Kidney (tissue), 14 donors: ENCODE measurements around the gene MDN1. TPM values are rescaled to one million over a fixed set of nuclear protein-coding genes. Genes with fewer than 3 reads are reported as not detected.
"Not testable (repeated sequence)": the region's sequence is repeated elsewhere in the genome, so short reads cannot be mapped to it uniquely, and the experiment has no call there.

Experiments
- DNase-seq, 5 donors: peaks; one replicate each; pipeline ENCODE4 v3.0.0-alpha.2; 2013 to 2020
- FAIRE-seq: peaks from 2 replicates; lab custom pipeline; 2012; peaks lifted over from hg19 to GRCh38; lab: Jason Lieb, UNC
- H3K27ac ChIP-seq, 2 donors: one replicate each; pipeline ENCODE4 v1.7.0; 2013; ENCODE audit warnings: low read depth in 2 of 2, low read length in 2 of 2, inconsistent platforms in 1 of 2
- H3K27me3 ChIP-seq: one replicate; pipeline ENCODE4 v1.7.1; 2013; ENCODE audit warnings: low read length, inconsistent platforms; ENCODE audit not compliant: control insufficient read depth, insufficient read depth
- H3K36me3 ChIP-seq, 3 donors: one replicate each; pipeline versions ENCODE4 v1.7.0 to v1.7.1; 2013; ENCODE audit warnings: low read length in 3 of 3, control low read depth in 1 of 3, inconsistent platforms in 1 of 3; ENCODE audit not compliant: insufficient read depth in 3 of 3, control insufficient read depth in 2 of 3
- H3K4me1 ChIP-seq, 3 donors: one replicate each; pipeline versions ENCODE4 v1.7.0 to v1.7.1; 2013; ENCODE audit warnings: low read length in 3 of 3, inconsistent platforms in 1 of 3, low read depth in 1 of 3; ENCODE audit not compliant: control insufficient read depth in 2 of 3, insufficient read depth in 2 of 3
- H3K4me3 ChIP-seq, 3 donors: one replicate each; pipeline versions ENCODE4 v1.7.0 to v1.8.1; 2013; ENCODE audit warnings: low read length in 3 of 3, control low read depth in 1 of 3, inconsistent platforms in 1 of 3
- H3K9ac ChIP-seq, 3 donors: one replicate each; pipeline versions ENCODE4 v1.7.0 to v1.7.1; 2013; ENCODE audit warnings: low read length in 3 of 3, control low read depth in 1 of 3, inconsistent platforms in 1 of 3
- H3K9me3 ChIP-seq, 3 donors: one replicate each; pipeline versions ENCODE4 v1.7.0 to v1.7.1; 2013; ENCODE audit warnings: low read length in 3 of 3, control low read depth in 1 of 3, inconsistent platforms in 1 of 3; ENCODE audit not compliant: control insufficient read depth in 2 of 3, insufficient read depth in 1 of 3
- intact Hi-C: fragments of 100-400 bp; cut with DNase I; formaldehyde crosslinking; loops from one replicate; pipeline ENCODE4 v1.11.1; 2022
- polyA plus RNA-seq: library from polyadenylated mRNA; stranded (reverse); fragments of 350-450 nt; fragmentation: Illumina TruSeq; extraction: RNeasy Lipid Tissue Mini Kit (QIAGEN cat#74804); gene quantifications from one replicate; pipeline ENCODE4 v1.2.3, GENCODE V29; 2014; ENCODE audit warnings: low read depth, low replicate concordance; ENCODE audit not compliant: insufficient read depth
- total RNA-seq: library from RNA; stranded (reverse); fragmentation: NEBNext Ultra II Directional; extraction: Animal tissue kit (Norgen Biotek cat#: 25700); gene quantifications from one replicate; pipeline ENCODE4 v1.2.1, GENCODE V29; 2021
- TF ChIP-seq, protein P1 (sequence below): IDR thresholded peaks from 3 replicates; pipeline ENCODE4 v1.5.1; 2012; ENCODE audit warnings: mild to moderate bottlenecking, moderate library complexity, borderline replicate concordance; ENCODE audit not compliant: insufficient read depth; ENCODE audit errors: extremely low read depth
- donor health status: control.
- donor health status: control.
- donor health status: control.
- donor health status: control.
- donor health status: control.
- donor health status: DM: yes; HTN: yes; CAD: no.
- donor health status: Normal renal cell carcinoma (clear cell type).

The MDN1 gene
- total and polyA plus RNA-seq, 2 donors from 2014 or later = 19.4 to 34.9 TPM

DNA sequence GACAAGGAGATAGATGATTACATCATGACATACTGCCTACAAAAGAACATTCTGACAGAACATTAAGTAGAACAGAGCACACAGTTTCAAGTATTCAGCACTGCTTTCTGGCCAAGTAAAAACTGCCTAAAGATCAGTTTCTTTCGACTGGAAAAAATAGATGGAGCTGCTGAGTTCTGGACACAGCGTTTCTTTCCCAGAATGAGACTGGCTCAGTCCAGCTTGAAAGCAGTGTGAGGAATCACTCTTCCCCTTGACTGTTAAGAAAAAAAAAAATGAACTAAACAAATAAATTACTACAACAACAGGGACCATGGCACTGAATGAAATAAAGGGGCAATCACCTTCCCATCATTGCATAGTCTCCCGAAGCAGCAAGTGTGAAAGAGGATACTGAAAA, 176.6 kb downstream of the MDN1 start:
- H3K36me3 ChIP-seq = peaks cover 4 to 30% (median 24%) of the 10 kb centered on the region in 3 donors
- no peak for FAIRE-seq

DNA sequence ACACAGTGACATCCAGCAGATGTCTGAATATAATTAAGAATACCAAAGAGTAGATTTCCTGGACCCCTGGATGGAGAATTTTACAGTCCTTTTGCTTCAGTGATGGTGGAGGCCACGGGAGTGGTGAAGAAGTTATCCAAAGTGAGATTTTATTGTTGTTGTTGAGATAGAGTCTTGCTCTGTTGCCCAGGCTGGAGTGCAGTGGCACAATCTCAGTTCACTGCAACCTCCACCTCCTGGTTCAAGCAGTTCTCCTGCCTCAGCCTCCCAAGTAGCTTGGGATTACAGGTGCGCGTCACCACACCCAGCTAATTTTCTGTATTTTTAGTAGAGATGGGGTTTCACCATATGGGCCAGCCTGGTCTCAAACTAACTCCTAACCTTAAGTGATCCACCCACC, 178.0 kb downstream of the MDN1 start:
- intact Hi-C loops, H3K9me3 ChIP-seq, H3K9ac ChIP-seq, H3K4me3 ChIP-seq, DNase-seq, FAIRE-seq, H3K27me3 ChIP-seq, H3K27ac ChIP-seq: not testable (repeated sequence)
- peaks cover 2 to 19% (median 18%) of the 10 kb centered on the region in 3 donors for H3K36me3 ChIP-seq
- H3K4me1 ChIP-seq = peaks cover 0 to 15% (median 7%) of the 10 kb centered on the region in 3 donors

More for the DNA sequence above, 176.6 kb downstream of the MDN1 start:
- Histone ChIP-seq H3K27me3 (no peaks in the 10 kb centered on the region), H3K9ac (no peak overlapping the region), H3K4me3 (no peak overlapping the region), H3K27ac (no peak overlapping the region), H3K9me3 (no peaks in the 10 kb centered on the region), H3K4me1 (peaks cover 0 to 10% (median 4%) of the 10 kb centered on the region in 3 donors)
- intact Hi-C loops = no loop called here
- no peak for DNase-seq
- TF ChIP-seq, protein P1, sequence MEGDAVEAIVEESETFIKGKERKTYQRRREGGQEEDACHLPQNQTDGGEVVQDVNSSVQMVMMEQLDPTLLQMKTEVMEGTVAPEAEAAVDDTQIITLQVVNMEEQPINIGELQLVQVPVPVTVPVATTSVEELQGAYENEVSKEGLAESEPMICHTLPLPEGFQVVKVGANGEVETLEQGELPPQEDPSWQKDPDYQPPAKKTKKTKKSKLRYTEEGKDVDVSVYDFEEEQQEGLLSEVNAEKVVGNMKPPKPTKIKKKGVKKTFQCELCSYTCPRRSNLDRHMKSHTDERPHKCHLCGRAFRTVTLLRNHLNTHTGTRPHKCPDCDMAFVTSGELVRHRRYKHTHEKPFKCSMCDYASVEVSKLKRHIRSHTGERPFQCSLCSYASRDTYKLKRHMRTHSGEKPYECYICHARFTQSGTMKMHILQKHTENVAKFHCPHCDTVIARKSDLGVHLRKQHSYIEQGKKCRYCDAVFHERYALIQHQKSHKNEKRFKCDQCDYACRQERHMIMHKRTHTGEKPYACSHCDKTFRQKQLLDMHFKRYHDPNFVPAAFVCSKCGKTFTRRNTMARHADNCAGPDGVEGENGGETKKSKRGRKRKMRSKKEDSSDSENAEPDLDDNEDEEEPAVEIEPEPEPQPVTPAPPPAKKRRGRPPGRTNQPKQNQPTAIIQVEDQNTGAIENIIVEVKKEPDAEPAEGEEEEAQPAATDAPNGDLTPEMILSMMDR = no peak

DNA sequence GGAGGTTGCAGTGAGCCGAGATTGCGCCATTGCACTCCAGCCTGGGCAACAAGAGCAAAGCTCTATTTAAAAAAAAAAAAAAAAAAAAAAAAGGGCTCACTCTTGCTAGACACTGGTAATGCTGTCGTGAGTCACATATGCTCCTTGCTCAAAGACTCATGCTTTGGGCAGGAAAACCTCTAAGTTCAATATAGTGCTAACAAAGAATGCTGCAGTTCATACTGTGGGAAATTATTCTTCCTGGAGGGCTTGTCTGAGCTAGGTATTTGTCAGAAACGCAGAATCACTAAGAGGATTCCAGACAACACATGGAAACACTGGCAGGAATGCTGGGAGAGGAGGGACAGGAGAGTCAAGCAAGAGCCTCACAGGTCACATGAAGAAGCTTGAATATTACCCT, 178.8 kb downstream of the MDN1 start:
- no peaks in the 10 kb centered on the region for H3K27me3 ChIP-seq
- no peaks in the 10 kb centered on the region for H3K9me3 ChIP-seq
- no peak overlapping the region for H3K4me3 ChIP-seq
- H3K4me1 ChIP-seq = peaks cover 0 to 15% (median 7%) of the 10 kb centered on the region in 3 donors
- TF ChIP-seq, protein P1 = no peak
- FAIRE-seq (no peak), DNase-seq (no peak)
- H3K27ac ChIP-seq = no peak overlapping the region
- intact Hi-C loops = no loop called here
- no peak overlapping the region for H3K9ac ChIP-seq
- peaks cover 2 to 16% (median 16%) of the 10 kb centered on the region in 3 donors for H3K36me3 ChIP-seq

DNA sequence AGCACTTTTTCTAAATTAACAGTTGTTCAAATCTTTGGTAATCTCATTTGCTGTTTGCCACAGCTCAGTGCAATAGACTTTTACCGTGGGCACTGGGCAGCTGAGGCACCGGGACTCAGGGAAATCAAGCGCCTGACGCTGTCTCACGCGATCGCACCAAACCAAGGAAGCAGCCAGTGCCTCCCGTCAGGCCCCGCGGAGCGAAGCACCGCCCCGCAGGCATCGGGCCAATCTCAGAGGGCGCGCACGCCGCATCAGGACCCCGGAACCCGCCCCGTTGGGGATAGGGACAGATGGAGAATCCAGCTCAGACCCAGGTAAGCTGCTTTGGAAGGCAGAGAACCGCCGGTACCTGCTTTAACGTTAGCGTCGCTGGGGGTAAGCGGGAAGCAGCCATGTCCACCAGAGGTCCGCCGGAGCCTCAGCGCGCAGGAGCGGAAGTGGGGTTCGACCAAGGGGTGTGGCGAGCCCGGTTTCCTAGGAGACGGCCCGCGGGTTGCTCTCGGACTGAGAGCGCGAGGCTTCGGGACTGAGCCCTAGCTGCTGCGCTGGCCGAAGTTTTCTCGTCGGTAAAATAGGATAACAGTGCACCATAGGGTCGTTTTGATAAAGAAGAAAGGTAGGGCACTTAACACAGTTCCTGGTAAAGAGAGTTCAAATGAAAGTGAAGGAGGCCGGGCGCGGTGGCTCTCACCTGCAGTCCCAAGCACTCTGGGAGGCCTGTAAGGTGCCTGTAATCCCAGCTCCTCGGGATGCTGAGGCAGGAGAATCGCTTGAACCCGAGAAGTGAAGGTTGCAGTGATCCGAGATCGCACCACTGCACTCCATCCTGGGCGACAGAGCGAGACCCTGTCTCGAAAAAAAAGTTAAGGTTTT, 181.0 kb downstream of the MDN1 start, which contains the start of gene LYRM2:
Gene LYRM2 (minus strand): TSS at position 428 of the 876 bp plus-strand sequence. CDS start 31 bp downstream, at position 397.
- peak within 1 kb of the TSS; percentile 84 to 95 (median 92) for H3K4me3 ChIP-seq
- H3K4me1 ChIP-seq = peaks cover 0 to 15% (median 7%) of the 10 kb centered on the region in 3 donors
- DNase-seq (peak; percentile 94 to 98 (median 97)), FAIRE-seq (no peak)
- intact Hi-C loops = no loop called here
- no peaks in the 10 kb centered on the region for H3K27me3 ChIP-seq
- H3K9ac ChIP-seq = peak within 1 kb of the TSS; percentile 37 to 93 (median 86)
- H3K36me3 ChIP-seq = peaks cover 2 to 9% (median 3%) of the 10 kb centered on the region in 3 donors
- H3K27ac ChIP-seq = peak within 1 kb of the TSS; percentile 84 to 97
- TF ChIP-seq, protein P1 = no peak
- no peaks in the 10 kb centered on the region for H3K9me3 ChIP-seq
